Pons (tissue), 1 donor: ENCODE data around the gene PDE4D.

Experiments used
- DNase-seq: peaks from one replicate; pipeline ENCODE4 v3.0.0-alpha.2; 2016; ENCODE audit warnings: low spot score

Gene PDE4D

GRCh38 chr5:59279979-59280378 lies 613.5 kb downstream of the PDE4D start:
- DNase-seq, result no peak

GRCh38 chr5:59276917-59277372 lies 616.6 kb downstream of the PDE4D start:
- no peak for DNase-seq

GRCh38 chr5:59276325-59276675 lies 617.2 kb downstream of the PDE4D start:
- no peak for DNase-seq

GRCh38 chr5:59275510-59276324 lies 617.8 kb downstream of the PDE4D start:
- DNase-seq, result peak; percentile 61

GRCh38 chr5:59275170-59275509 lies 618.4 kb downstream of the PDE4D start:
- peak; percentile 29 for DNase-seq

GRCh38 chr5:59274106-59274636 lies 619.4 kb downstream of the PDE4D start:
- no peak for DNase-seq

- DNase-seq, result no peak
Observed at GRCh38 chr5:59272809-59273427, 620.6 kb downstream of the PDE4D start.

GRCh38 chr5:59268756-59269415 lies 624.6 kb downstream of the PDE4D start:
- DNase-seq, result no peak

- no peak for DNase-seq
Observed at GRCh38 chr5:59267033-59267432, 626.5 kb downstream of the PDE4D start.

GRCh38 chr5:59266410-59266809 lies 627.1 kb downstream of the PDE4D start:
- DNase-seq, result no peak

GRCh38 chr5:59264639-59265245 lies 628.8 kb downstream of the PDE4D start:
- DNase-seq, result no peak

GRCh38 chr5:59264013-59264412 lies 629.5 kb downstream of the PDE4D start:
- no peak for DNase-seq

GRCh38 chr5:59261969-59262368 lies 631.6 kb downstream of the PDE4D start:
- no peak for DNase-seq

GRCh38 chr5:59260973-59261372 lies 632.6 kb downstream of the PDE4D start:
- DNase-seq, result no peak

- no peak for DNase-seq
Observed at GRCh38 chr5:59260200-59260599, 633.3 kb downstream of the PDE4D start.

- no peak for DNase-seq
Observed at GRCh38 chr5:59259237-59259636, 634.3 kb downstream of the PDE4D start.

GRCh38 chr5:59257488-59258400 lies 635.8 kb downstream of the PDE4D start:
- DNase-seq, result no peak

- DNase-seq, result peak; percentile 15
Observed at GRCh38 chr5:59256331-59256730, 637.2 kb downstream of the PDE4D start.

GRCh38 chr5:59254055-59254687 lies 639.4 kb downstream of the PDE4D start:
- DNase-seq, result no peak

- no peak for DNase-seq
Observed at GRCh38 chr5:59253625-59254024, 639.9 kb downstream of the PDE4D start.

GRCh38 chr5:59251627-59252026 lies 641.9 kb downstream of the PDE4D start:
- DNase-seq, result no peak
